HG03439 (cell line): Measurements from ENCODE around the gene ZNF791.
"Not testable (repeated sequence)": the region's sequence is repeated elsewhere in the genome, so short reads cannot be mapped to it uniquely, and the experiment has no call there.

Source experiments
- ATAC-seq: cut with Tn5 transposase; IDR thresholded peaks from one replicate; pipeline ENCODE4 v1.9.1; 2021; ENCODE audit warnings: mild to moderate bottlenecking, moderate library complexity; ENCODE audit not compliant: unreplicated experiment

ZNF791 gene

GRCh38 chr19:12610540-12611360, at the start of gene ZNF791, which contains the start of gene ZNF490:
Gene ZNF791 (plus strand): TSS chr19:12610920. CDS start chr19:12611080, 160 bp downstream.
Gene ZNF490 (minus strand): TSS chr19:12610813. CDS start chr19:12610680, 133 bp downstream.
- peak; percentile 71 for ATAC-seq

- ATAC-seq, result no peak
These were observed 46.6 kb upstream of the ZNF791 start for GRCh38 chr19:12564016-12564664.

- not testable (repeated sequence) for ATAC-seq
These were observed 44.3 kb upstream of the ZNF791 start for GRCh38 chr19:12566380-12566779.

GRCh38 chr19:12567951-12568350, 42.8 kb upstream of the ZNF791 start:
- ATAC-seq, result no peak

GRCh38 chr19:12574036-12574435, 36.7 kb upstream of the ZNF791 start:
- ATAC-seq, result no peak

GRCh38 chr19:12578641-12579040, 32.1 kb upstream of the ZNF791 start:
- no peak for ATAC-seq

- ATAC-seq, result no peak
These were observed 30.5 kb upstream of the ZNF791 start for GRCh38 chr19:12580180-12580694.

- ATAC-seq, result no peak
These were observed 29.6 kb upstream of the ZNF791 start for GRCh38 chr19:12581100-12581499.

- ATAC-seq, result no peak
These were observed 14.2 kb upstream of the ZNF791 start for GRCh38 chr19:12596485-12596884.

GRCh38 chr19:12596927-12597548, 13.7 kb upstream of the ZNF791 start:
- no peak for ATAC-seq

- no peak for ATAC-seq
These were observed 13.1 kb upstream of the ZNF791 start for GRCh38 chr19:12597594-12597993.

- no peak for ATAC-seq
These were observed 7.0 kb upstream of the ZNF791 start for GRCh38 chr19:12603714-12604113.

- ATAC-seq, result no peak
These were observed 3.9 kb upstream of the ZNF791 start for GRCh38 chr19:12606796-12607195.

GRCh38 chr19:12607631-12608030, 3.1 kb upstream of the ZNF791 start:
- ATAC-seq, result no peak

GRCh38 chr19:12611361-12611699, 610 bp downstream of the ZNF791 start:
- ATAC-seq, result no peak

GRCh38 chr19:12617646-12618045, 6.9 kb downstream of the ZNF791 start:
- no peak for ATAC-seq

- ATAC-seq, result not testable (repeated sequence)
These were observed 10.7 kb downstream of the ZNF791 start for GRCh38 chr19:12621253-12622024.

- ATAC-seq, result no peak
These were observed 12.8 kb downstream of the ZNF791 start for GRCh38 chr19:12623361-12624031.

GRCh38 chr19:12626958-12627357, 16.2 kb downstream of the ZNF791 start:
- ATAC-seq, result no peak
